H4 (cell line): ENCODE measurements around the gene TRIM46. TPM values are rescaled to one million over a fixed set of nuclear protein-coding genes. Genes with fewer than 3 reads are reported as not detected.
"Not testable (repeated sequence)": the region's sequence is repeated elsewhere in the genome, so short reads cannot be mapped to it uniquely, and the experiment has no call there.

ENCODE experiments used
- DNase-seq: peaks from one replicate; pipeline ENCODE4 v3.0.0-alpha.2; 2015; ENCODE audit warnings: low spot score
- total RNA-seq: library from RNA; depleted of rRNA; stranded (reverse); fragments of >200 nt; shearing (Covaris generic); gene quantifications from 2 replicates; pipeline ENCODE4 v1.2.3, GENCODE V29; 2014; rRNA removed

Gene TRIM46
- total RNA-seq, 1 experiment from 2014 or later, result 0.37 TPM

DNA sequence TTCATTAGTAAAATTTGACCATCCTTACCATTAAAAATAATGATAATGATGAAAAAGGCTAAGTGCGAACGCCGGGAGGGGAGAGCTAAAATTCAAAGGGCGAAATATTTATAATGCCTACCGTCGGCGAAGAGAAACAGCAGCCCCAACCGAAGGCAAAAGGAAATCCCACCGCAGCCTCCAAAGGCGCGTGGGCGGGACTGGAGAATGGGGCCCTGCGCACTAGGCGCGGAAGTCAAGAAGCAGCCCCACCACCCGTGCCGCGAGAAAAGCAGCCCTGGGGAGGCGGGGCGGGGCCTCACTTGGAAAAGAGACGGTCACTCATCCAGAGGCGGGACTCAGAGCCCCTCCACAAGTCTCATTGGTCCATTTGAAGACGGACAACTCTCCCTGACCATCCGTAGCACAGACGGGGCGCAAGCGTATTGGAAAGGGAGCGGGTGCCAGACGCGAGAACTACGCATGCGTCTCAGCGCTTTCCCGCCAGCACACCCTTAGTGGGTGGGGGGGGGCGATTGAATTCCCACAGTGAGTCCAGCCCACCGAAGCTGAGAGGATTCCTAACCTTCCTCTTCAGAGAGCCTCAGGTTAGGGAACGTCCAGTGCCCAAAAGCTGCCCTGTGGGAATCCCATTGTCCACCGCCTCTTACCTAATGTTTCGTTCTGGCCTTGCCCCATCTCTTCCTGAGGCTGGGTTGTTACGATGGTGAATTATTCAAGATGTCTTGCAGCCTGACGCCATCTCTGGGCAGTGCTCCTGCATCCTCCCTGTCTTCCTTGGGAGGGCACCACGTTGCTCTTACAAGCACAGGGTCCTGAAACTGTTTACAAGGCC, 53.8 kb downstream of the TRIM46 start:
- peak; percentile 99 for DNase-seq

DNA sequence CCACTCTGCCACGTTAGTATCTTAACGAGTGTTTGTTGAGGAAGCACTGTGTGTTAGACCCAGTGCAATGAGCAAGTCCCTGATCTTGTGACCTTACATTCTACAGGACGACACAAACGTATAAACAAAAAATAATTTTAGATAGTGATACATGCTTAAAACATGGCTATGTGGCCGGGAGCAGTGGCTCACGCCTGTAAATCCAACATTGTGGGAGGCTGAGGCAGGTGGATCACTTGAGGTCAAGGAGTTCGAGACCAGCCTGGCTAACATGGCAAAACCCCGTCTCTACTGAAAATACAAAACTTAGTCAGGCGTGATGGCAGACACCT, 54.4 kb downstream of the TRIM46 start:
- DNase-seq, result no peak

DNA sequence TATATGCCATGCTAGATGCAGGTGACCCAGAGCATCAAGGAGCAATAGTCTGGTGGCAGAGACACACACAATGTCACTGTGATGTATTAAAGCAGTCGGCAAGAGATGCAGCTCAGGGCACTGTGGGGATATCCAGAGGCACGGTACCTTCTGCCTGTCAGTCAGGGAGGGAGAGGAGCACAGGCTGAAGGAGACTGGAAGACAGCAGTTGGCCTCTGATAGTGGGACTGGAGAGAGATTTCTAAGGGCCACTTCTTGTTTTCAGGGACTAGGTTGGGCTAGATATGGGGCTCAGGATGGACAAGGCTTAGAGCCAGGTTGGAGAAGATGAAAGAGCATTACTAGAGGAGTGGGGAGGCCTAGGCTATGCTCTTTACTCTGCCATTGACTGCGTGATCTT, 57.7 kb downstream of the TRIM46 start:
- not testable (repeated sequence) for DNase-seq

DNA sequence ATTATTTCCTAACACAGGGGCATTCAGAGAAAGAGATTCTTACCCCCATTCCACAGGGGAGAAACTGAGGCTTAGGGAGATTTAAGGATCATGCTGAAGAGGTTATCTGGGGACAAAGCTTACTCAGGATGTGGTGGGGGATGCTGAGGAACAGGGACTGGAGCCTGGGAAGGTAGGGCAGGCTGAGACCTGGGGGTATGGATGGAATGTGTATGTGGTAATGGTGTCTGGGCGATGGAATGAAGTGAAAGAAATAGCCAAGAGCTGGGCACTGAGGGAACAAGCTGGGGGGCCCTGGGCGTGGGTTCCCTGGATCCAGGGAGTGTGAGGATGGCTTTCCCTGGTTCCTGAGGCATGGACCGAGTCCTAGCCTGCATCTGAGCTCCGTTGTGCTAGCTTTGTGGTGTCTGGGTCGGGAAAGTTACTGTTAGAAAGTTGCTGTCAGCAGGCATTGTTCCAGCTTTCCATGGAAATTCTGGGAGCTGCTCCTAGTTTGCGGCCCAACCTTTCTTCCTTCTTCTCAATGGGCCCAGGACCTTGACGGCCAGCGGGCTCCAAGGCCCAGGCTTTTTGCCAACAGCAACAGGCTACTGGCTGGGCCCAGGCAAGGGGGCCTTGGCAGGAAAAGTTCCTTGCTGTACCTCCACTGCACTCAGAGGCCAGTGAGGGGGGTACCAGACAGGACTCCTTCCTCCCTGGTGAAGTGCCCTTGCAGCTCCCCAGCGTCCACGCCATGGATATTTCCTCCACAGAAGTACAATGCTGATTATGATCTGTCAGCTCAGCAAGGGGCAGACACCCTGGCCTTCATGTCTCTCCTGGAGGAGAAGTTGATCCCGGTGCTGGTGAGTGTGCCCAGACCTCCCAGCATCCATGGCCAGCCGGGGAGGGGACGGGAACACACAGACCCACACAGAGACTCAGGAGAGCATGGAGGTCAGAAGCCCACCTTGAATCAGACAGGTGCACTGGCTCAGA, 58.6 kb downstream of the TRIM46 start:
- DNase-seq, result not testable (repeated sequence)

- not testable (repeated sequence) for DNase-seq
Measured at GRCh38 chr1:155233502-155233901, 59.9 kb downstream of the TRIM46 start.

Other genes starting within 250 kb of the TRIM46 start
- gene PMVK, start 237.1 kb upstream of the TRIM46 start, total RNA-seq, result 1.2 and 7.9 TPM in 2 replicates
- gene PBXIP1, start 217.8 kb upstream of the TRIM46 start, total RNA-seq, result 22.8 and 31.2 TPM in 2 replicates
- 18.0 TPM in 2 replicates for gene PYGO2, start 212.1 kb upstream of the TRIM46 start, total RNA-seq
- 163 and 170 TPM in 2 replicates for gene SHC1, start 203.1 kb upstream of the TRIM46 start, total RNA-seq
- gene CKS1B, start 199.2 kb upstream of the TRIM46 start, total RNA-seq, result 170 and 248 TPM in 2 replicates
- 31.4 and 37.9 TPM in 2 replicates for gene FLAD1, start 190.5 kb upstream of the TRIM46 start, total RNA-seq
- gene LENEP, start 180.3 kb upstream of the TRIM46 start, total RNA-seq, result not detected in 2 replicates
- gene ZBTB7B, start 171.0 kb upstream of the TRIM46 start, total RNA-seq, result 8.3 and 10.6 TPM in 2 replicates
- gene DCST2, start 140.1 kb upstream of the TRIM46 start, total RNA-seq, result not detected in 2 replicates
- not detected in 2 replicates for gene DCST1, start 140.0 kb upstream of the TRIM46 start, total RNA-seq
- 51.8 and 64.3 TPM in 2 replicates for gene ADAM15, start 122.5 kb upstream of the TRIM46 start, total RNA-seq
- 24.4 and 26.9 TPM in 2 replicates for gene EFNA4, start 110.1 kb upstream of the TRIM46 start, total RNA-seq
- gene EFNA3, start 95.0 kb upstream of the TRIM46 start, total RNA-seq, result 7.5 and 9.5 TPM in 2 replicates
- gene EFNA1, start 46.0 kb upstream of the TRIM46 start, total RNA-seq, result 14.6 and 28.0 TPM in 2 replicates
- gene SLC50A1, start 38.0 kb upstream of the TRIM46 start, total RNA-seq, result 35.8 and 40.5 TPM in 2 replicates
- 53.2 and 72.4 TPM in 2 replicates for gene DPM3, start 33.3 kb upstream of the TRIM46 start, total RNA-seq
- gene KRTCAP2, start 545 bp upstream of the TRIM46 start, total RNA-seq, result 128 and 140 TPM in 2 replicates
- 2.8 and 3.9 TPM in 2 replicates for gene THBS3, start 34.0 kb downstream of the TRIM46 start, total RNA-seq
- gene MTX1, start 34.8 kb downstream of the TRIM46 start, total RNA-seq, result 79.5 and 82.1 TPM in 2 replicates
- 5.7 and 11.0 TPM in 2 replicates for gene ENTREP3, start 81.6 kb downstream of the TRIM46 start, total RNA-seq
- 72.7 and 133 TPM in 2 replicates for gene SCAMP3, start 88.5 kb downstream of the TRIM46 start, total RNA-seq
- 13.7 and 14.6 TPM in 2 replicates for gene CLK2, start 99.7 kb downstream of the TRIM46 start, total RNA-seq
- 0.52 TPM in 1 of 2 replicates, not detected in the other for gene HCN3, start 103.6 kb downstream of the TRIM46 start, total RNA-seq
- gene PKLR, start 127.6 kb downstream of the TRIM46 start, total RNA-seq, result not detected in 2 replicates
- gene FDPS, start 135.0 kb downstream of the TRIM46 start, total RNA-seq, result 218 and 266 TPM in 2 replicates
- gene RUSC1, start 147.0 kb downstream of the TRIM46 start, total RNA-seq, result 27.5 and 33.8 TPM in 2 replicates